ENCODE results near the gene CD2AP. TPM values are rescaled to one million over a fixed set of nuclear protein-coding genes. Genes with fewer than 3 reads are reported as not detected.

The CD2AP gene
- total RNA-seq, 1 experiment from 2014 or later: 43.8 TPM

DNA sequence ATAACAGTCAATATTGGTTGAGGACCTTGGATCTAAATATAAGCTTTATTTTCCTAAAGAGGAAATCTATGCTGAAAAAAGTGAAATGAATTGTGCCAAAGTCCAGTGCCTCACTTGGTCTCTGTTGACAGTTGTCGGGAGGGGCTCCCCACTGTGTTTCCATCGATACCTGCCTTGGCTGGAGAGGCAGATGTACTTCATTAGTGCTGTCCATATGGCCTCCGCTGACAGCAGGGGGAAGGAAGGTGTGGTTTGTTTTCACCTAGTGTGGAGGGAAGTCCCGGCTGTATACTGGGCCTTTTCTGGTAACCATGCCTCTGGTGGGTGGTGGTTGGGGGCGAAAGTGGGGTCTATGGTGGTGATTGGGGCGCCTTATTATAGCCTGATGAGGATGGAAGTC lies 42.7 kb downstream of the CD2AP start (continued):
- TF ChIP-seq, protein P1, sequence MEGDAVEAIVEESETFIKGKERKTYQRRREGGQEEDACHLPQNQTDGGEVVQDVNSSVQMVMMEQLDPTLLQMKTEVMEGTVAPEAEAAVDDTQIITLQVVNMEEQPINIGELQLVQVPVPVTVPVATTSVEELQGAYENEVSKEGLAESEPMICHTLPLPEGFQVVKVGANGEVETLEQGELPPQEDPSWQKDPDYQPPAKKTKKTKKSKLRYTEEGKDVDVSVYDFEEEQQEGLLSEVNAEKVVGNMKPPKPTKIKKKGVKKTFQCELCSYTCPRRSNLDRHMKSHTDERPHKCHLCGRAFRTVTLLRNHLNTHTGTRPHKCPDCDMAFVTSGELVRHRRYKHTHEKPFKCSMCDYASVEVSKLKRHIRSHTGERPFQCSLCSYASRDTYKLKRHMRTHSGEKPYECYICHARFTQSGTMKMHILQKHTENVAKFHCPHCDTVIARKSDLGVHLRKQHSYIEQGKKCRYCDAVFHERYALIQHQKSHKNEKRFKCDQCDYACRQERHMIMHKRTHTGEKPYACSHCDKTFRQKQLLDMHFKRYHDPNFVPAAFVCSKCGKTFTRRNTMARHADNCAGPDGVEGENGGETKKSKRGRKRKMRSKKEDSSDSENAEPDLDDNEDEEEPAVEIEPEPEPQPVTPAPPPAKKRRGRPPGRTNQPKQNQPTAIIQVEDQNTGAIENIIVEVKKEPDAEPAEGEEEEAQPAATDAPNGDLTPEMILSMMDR (IDR thresholded peaks at IDR 0.05 in 2 of 3, conservative IDR thresholded peaks at IDR 0.05 in 1 of 3; ENCODE audit: borderline replicate concordance in 1 of 3, insufficient read depth in 1 of 3, low read depth in 2 of 3, low read length in 2 of 3): no peak

DNA sequence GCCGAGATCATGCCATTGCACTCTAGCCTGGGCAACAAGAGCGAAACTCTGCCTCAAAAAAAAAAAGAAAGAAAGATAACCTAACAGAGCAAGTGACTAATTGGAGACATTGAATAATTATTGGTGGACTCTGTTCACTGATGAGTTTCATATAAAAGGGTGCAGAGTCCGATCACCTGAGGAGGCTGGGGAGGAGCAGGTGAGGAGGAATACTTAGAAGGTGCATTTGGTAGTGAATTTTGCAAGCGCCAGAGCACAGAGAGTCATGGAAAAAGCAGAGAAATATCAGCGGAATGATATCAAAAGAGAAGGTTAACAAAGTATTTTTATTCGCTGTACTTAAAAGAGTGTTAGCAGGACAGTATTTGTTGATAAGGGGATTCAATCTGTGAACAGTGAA lies 44.4 kb downstream of the CD2AP start:
- Histone ChIP-seq H3K36me3 (ENCODE audit: control insufficient read depth in 1 of 2, insufficient read depth in 2 of 2, low read length in 2 of 2) (no peaks in the 10 kb centered on the region), H3K9me3 (ENCODE audit: control insufficient read depth in 1 of 2, insufficient read depth in 1 of 2, low read depth in 1 of 2, low read length in 2 of 2) (no peaks in the 10 kb centered on the region), H3K27ac (ENCODE audit: low read depth, low read length) (no peak overlapping the region), H3K4me3 (replicated peaks in 1 of 2; ENCODE audit: low read depth in 1 of 2, low read length in 2 of 2) (no peak overlapping the region), H3K4me2 (ENCODE audit: low read length) (no peak overlapping the region), H3K9ac (ENCODE audit: low read length) (no peak overlapping the region), H3K9me2 (ENCODE audit: insufficient read depth) (no peaks in the 10 kb centered on the region), H4K20me1 (ENCODE audit: insufficient read depth) (peaks cover 5% of the 10 kb centered on the region; the same call in 1 of the 2 replicates), H3K79me2 (ENCODE audit: insufficient read depth, low read length) (peaks cover 97% of the 10 kb centered on the region), H3K4me1 (ENCODE audit: control insufficient read depth in 1 of 2, insufficient read depth in 2 of 2, low read length in 2 of 2) (no peaks in the 10 kb centered on the region), H3K27me3 (ENCODE audit: insufficient read depth, low read length) (no peaks in the 10 kb centered on the region), H2AFZ (ENCODE audit: low read depth, low read length, poor library complexity, severe bottlenecking) (no peak overlapping the region)
- DNase-seq (ENCODE audit: low read depth, low spot score): no peak
- ATAC-seq: no peak
- no peak for TF ChIP-seq POLR2A (IDR thresholded peaks at IDR 0.05; ENCODE audit: borderline replicate concordance, extremely low read depth, insufficient read depth, insufficient read length)
- no peak for TF ChIP-seq SRF (IDR thresholded peaks at IDR 0.05; ENCODE audit: low read depth)
- TF ChIP-seq, protein P2, sequence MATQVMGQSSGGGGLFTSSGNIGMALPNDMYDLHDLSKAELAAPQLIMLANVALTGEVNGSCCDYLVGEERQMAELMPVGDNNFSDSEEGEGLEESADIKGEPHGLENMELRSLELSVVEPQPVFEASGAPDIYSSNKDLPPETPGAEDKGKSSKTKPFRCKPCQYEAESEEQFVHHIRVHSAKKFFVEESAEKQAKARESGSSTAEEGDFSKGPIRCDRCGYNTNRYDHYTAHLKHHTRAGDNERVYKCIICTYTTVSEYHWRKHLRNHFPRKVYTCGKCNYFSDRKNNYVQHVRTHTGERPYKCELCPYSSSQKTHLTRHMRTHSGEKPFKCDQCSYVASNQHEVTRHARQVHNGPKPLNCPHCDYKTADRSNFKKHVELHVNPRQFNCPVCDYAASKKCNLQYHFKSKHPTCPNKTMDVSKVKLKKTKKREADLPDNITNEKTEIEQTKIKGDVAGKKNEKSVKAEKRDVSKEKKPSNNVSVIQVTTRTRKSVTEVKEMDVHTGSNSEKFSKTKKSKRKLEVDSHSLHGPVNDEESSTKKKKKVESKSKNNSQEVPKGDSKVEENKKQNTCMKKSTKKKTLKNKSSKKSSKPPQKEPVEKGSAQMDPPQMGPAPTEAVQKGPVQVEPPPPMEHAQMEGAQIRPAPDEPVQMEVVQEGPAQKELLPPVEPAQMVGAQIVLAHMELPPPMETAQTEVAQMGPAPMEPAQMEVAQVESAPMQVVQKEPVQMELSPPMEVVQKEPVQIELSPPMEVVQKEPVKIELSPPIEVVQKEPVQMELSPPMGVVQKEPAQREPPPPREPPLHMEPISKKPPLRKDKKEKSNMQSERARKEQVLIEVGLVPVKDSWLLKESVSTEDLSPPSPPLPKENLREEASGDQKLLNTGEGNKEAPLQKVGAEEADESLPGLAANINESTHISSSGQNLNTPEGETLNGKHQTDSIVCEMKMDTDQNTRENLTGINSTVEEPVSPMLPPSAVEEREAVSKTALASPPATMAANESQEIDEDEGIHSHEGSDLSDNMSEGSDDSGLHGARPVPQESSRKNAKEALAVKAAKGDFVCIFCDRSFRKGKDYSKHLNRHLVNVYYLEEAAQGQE (IDR thresholded peaks at IDR 0.05; ENCODE audit: low read depth): no peak
- ChIA-PET POLR2A (no interaction called here), CTCF (no interaction called here), RAD21 (ENCODE audit: low non-redundant PET in 1 of 2, low total read pairs in 2 of 2, uncharacterized antibody in 2 of 2, unreplicated experiment in 2 of 2) (no interaction called here)
- intact Hi-C loops (cut with micrococcal nuclease): no loop called here
- no TSS peak for BruUV-seq (replicated peaks)
